Right lobe of liver (tissue), 6 donors: ENCODE data around the gene CASQ2. TPM values are rescaled to one million over a fixed set of nuclear protein-coding genes. Genes with fewer than 3 reads are reported as not detected.

Experiments
- ATAC-seq, 4 donors: fragments of 200-7000 bp; cut with Tn5 transposase; one replicate each; pipeline ENCODE4 v1.9.1; 2020; ENCODE audit warnings: mild to moderate bottlenecking in 4 of 4, moderate library complexity in 4 of 4
- DNase-seq, 3 donors: peaks; one replicate each; pipeline ENCODE4 v3.0.0-alpha.2; 2020
- H3K27ac ChIP-seq, 3 donors: fragments of 200-600 bp; one replicate each; pipeline ENCODE4 v1.8.0; 2022
- H3K27me3 ChIP-seq, 2 donors: fragments of 200-600 bp; one replicate each; pipeline ENCODE4 v1.8.0; 2022
- H3K36me3 ChIP-seq, 4 donors: fragments of 200-600 bp; sonication (generic) in 1 of 4; one replicate each; pipeline versions ENCODE4 v1.5.1 to v1.8.0; 2017 to 2022; ENCODE audit warnings: control low read depth in 1 of 4
- H3K4me1 ChIP-seq, 4 donors: fragments of 200-600 bp; sonication (generic) in 1 of 4; one replicate each; pipeline versions ENCODE4 v1.5.1 to v1.8.0; 2017 to 2022; ENCODE audit warnings: control low read depth in 1 of 4
- H3K4me3 ChIP-seq, 3 donors: fragments of 200-600 bp; one replicate each; pipeline ENCODE4 v1.8.0; 2022
- H3K9me3 ChIP-seq, 4 donors: fragments of 200-600 bp; sonication (generic) in 1 of 4; one replicate each; pipeline versions ENCODE4 v1.5.1 to v1.8.0; 2017 to 2022; ENCODE audit warnings: control low read depth in 1 of 4
- CTCF ChIP-seq, 4 donors: fragments of 200-600 bp in 3 of 4; fragments of 450-650 bp in 1 of 4; IDR thresholded peaks; one replicate each; pipeline versions ENCODE4 v1.5.1 to v1.8.0; 2016 to 2022; ENCODE audit warnings: antibody characterized with exemption in 4 of 4, mild to moderate bottlenecking in 2 of 4
- POLR2A ChIP-seq: fragments of 450-650 bp; IDR thresholded peaks from one replicate; pipeline ENCODE4 v1.6.1; 2017; ENCODE audit warnings: antibody characterized with exemption, mild to moderate bottlenecking
- WGBS: methylation state at CpG from one replicate; pipeline ENCODE4 v1.1.6; 2018; ENCODE audit warnings: low coverage, low lambda C conversion rate; ENCODE audit not compliant: insufficient coverage; ENCODE audit errors: missing lambda C conversion rate; 5-methylcytosine and 5-hydroxymethylcytosine counted together
- intact Hi-C, 2 donors: fragments of 100-400 bp; cut with DNase I; formaldehyde crosslinking; loops; one replicate each; pipeline versions ENCODE4 v1.11.2 to v1.14.1; 2022
- total RNA-seq, 6 experiments: library from RNA; depleted of rRNA in 2 of 6; stranded (reverse); fragments of >200 nt in 2 of 6; fragmentation: NEBNext Ultra II Directional in 3 of 6; extraction: Animal tissue kit (Norgen Biotek cat#: 25700) in 3 of 6; gene quantifications; one replicate each; pipeline versions ENCODE4 v1.1.0 to v1.2.4, GENCODE V29; 2016 to 2023
- donor health status: DM: no; HTN: yes; CAD: no.
- donor health status: DM: no; HTN: no; CAD: no.
- donor health status: DM: no; HTN: no; CAD: no.
- donor health status: DM: no; HTN: yes; CAD: no.
- donor health status: DM: no; HTN: yes; CAD: no.

The CASQ2 gene
- total RNA-seq, 6 experiments from 2014 or later = 0.09 to 0.44 (median 0.21) TPM; not detected in 2

- Histone ChIP-seq H3K4me3 (no peak overlapping the region), H3K27me3 (no peaks in the 10 kb centered on the region), H3K27ac (no peak overlapping the region), H3K9me3 (no peaks in the 10 kb centered on the region), H3K36me3 (no peaks in the 10 kb centered on the region), H3K4me1 (no peaks in the 10 kb centered on the region)
- peak in 1 of 3 donors; percentile 59 for DNase-seq
- no peak for TF ChIP-seq POLR2A
- TF ChIP-seq CTCF (IDR thresholded peaks at IDR 0.05) = peak; percentile 65 to 80 (median 74)
- intact Hi-C loops = loop anchor here (5.0 to 10.0 kb wide), 2 partner anchors 175 to 177 kb away; no protein-coding TSS in a partner anchor
- peak; percentile 84 to 89 (median 85) for ATAC-seq
- 0% methylated on average over 2 of the region's 2 CpGs for WGBS
Measured at GRCh38 chr1:115807723-115808122, 39.2 kb upstream of the CASQ2 start.

GRCh38 chr1:115805597-115805996 is 37.1 kb upstream of the CASQ2 start:
- intact Hi-C loops = loop anchor here (5.0 to 10.0 kb wide), 2 partner anchors 177 to 179 kb away; no protein-coding TSS in a partner anchor
- ATAC-seq = no peak
- Histone ChIP-seq H3K27me3 (no peaks in the 10 kb centered on the region), H3K4me3 (no peak overlapping the region), H3K9me3 (no peaks in the 10 kb centered on the region), H3K36me3 (no peaks in the 10 kb centered on the region), H3K27ac (no peak overlapping the region), H3K4me1 (no peaks in the 10 kb centered on the region)
- TF ChIP-seq POLR2A (no peak), CTCF (IDR thresholded peaks at IDR 0.05) (no peak)
- WGBS = 100% methylated on average over 1 of the region's 1 CpG
- no peak for DNase-seq

DNA sequence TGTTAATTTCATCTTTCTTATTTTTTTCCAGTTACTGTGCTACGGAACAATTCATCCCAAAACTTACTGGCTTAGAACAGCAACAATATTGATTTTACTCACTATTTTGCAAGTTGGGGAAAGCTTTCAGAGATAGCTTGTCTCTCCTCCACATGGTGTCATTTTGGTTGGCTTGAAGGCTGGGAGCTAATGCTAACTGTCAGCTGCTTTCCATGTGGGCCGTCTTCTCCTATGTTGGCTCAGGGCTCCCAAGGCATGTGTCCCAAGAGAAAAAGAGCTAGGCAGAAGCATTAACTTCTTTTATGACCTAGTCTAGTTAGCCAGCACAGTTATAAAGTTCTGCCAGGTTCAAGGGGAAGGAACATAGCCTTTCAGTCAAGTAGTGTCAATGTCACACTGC is 33.9 kb upstream of the CASQ2 start:
- H3K36me3 ChIP-seq = no peaks in the 10 kb centered on the region
- TF ChIP-seq POLR2A (no peak), CTCF (IDR thresholded peaks at IDR 0.05) (no peak)
- ATAC-seq (no peak), DNase-seq (no peak)
- H3K27me3 ChIP-seq = no peaks in the 10 kb centered on the region
- no peaks in the 10 kb centered on the region for H3K9me3 ChIP-seq
- no peak overlapping the region for H3K4me3 ChIP-seq
- 35% methylated on average over 2 of the region's 2 CpGs for WGBS
- no peaks in the 10 kb centered on the region for H3K4me1 ChIP-seq
- H3K27ac ChIP-seq = no peak overlapping the region
- intact Hi-C loops = loop anchor here in 1 of 2 donors (10.0 kb wide), 1 partner anchor 182 kb away; no protein-coding TSS in a partner anchor

DNA sequence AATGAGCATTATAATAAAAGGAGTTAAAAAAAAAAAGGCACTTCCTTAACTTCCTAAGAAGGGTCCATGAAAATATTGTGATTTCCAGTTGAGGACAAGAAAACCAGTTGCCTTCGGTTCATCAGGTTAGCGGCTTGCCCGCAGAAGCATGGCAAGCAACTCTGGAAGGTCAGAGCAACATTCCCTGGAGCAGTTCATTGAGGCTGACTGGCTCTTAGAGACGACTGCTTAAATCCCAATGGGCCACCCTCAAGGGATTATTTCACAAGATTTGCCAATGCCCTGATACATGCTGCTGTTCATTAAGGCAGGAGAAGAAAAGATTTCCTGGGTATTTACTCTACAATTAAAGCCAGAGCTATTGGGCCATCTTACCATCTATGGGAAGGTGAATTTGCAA is 29.0 kb upstream of the CASQ2 start:
- no peaks in the 10 kb centered on the region for H3K36me3 ChIP-seq
- intact Hi-C loops = no loop called here
- no peaks in the 10 kb centered on the region for H3K4me1 ChIP-seq
- DNase-seq (no peak), ATAC-seq (no peak)
- H3K27ac ChIP-seq = no peak overlapping the region
- no peaks in the 10 kb centered on the region for H3K27me3 ChIP-seq
- 90% methylated on average over 4 of the region's 4 CpGs for WGBS
- no peak overlapping the region for H3K4me3 ChIP-seq
- no peaks in the 10 kb centered on the region for H3K9me3 ChIP-seq
- no peak for TF ChIP-seq CTCF (IDR thresholded peaks at IDR 0.05)
- no peak for TF ChIP-seq POLR2A

GRCh38 chr1:115796897-115797296 is 28.4 kb upstream of the CASQ2 start:
- intact Hi-C loops = no loop called here
- Histone ChIP-seq H3K27ac (no peak overlapping the region), H3K4me3 (no peak overlapping the region), H3K27me3 (no peaks in the 10 kb centered on the region), H3K9me3 (no peaks in the 10 kb centered on the region), H3K36me3 (no peaks in the 10 kb centered on the region), H3K4me1 (no peaks in the 10 kb centered on the region)
- no peak for DNase-seq
- no peak for TF ChIP-seq CTCF (IDR thresholded peaks at IDR 0.05)
- no peak for TF ChIP-seq POLR2A
- WGBS = 55% methylated on average over 5 of the region's 5 CpGs
- ATAC-seq = no peak
